HepG2 (cell line): ENCODE data around the gene ABHD3. TPM values are rescaled to one million over a fixed set of nuclear protein-coding genes. Genes with fewer than 3 reads are reported as not detected.

Experiments
- AGO1 ChIP-seq: fragments of 200-400 bp; formaldehyde crosslinking; IDR thresholded peaks from 2 replicates; pipeline ENCODE4 v1.6.1; 2017; ENCODE audit warnings: mild to moderate bottlenecking, low read depth, low read length, moderate library complexity; ENCODE audit not compliant: poor library complexity, severe bottlenecking
- ATAD3A ChIP-seq: sonication (generic); formaldehyde crosslinking; IDR thresholded peaks from 2 replicates; pipeline ENCODE4 v1.4.0; 2020; ENCODE audit warnings: missing genetic modification reagents
- BCL6 ChIP-seq: IDR thresholded peaks from 2 replicates; pipeline ENCODE4 v1.6.1; 2016; ENCODE audit warnings: missing genetic modification reagents, missing compliant biosample characterization
- EZH2 ChIP-seq: conservative IDR thresholded peaks from 2 replicates; pipeline ENCODE4 v1.6.1; 2012; ENCODE audit warnings: mild to moderate bottlenecking, low read depth, low read length, moderate library complexity
- HDAC1 ChIP-seq: sonication (generic); formaldehyde crosslinking; IDR thresholded peaks from 2 replicates; pipeline ENCODE4 v1.5.1; 2020; ENCODE audit warnings: mild to moderate bottlenecking, missing genetic modification reagents
- JDP2 ChIP-seq: sonication (generic); formaldehyde crosslinking; IDR thresholded peaks from 2 replicates; pipeline ENCODE4 v1.8.1; 2022; ENCODE audit warnings: missing genetic modification reagents, borderline replicate concordance
- MLLT10 ChIP-seq: sonication (generic); formaldehyde crosslinking; IDR thresholded peaks from 2 replicates; pipeline ENCODE4 v1.4.0; 2020; ENCODE audit warnings: missing genetic modification reagents
- MZF1 ChIP-seq: sonication (generic); formaldehyde crosslinking; IDR thresholded peaks from 2 replicates; pipeline ENCODE4 v1.8.1; 2023; ENCODE audit warnings: mild to moderate bottlenecking, missing genetic modification reagents, borderline replicate concordance
- NAIF1 ChIP-seq: sonication (generic); formaldehyde crosslinking; IDR thresholded peaks from 2 replicates; pipeline ENCODE4 v1.5.0; 2020; ENCODE audit warnings: mild to moderate bottlenecking, missing genetic modification reagents, borderline replicate concordance
- NR1H2 ChIP-seq: sonication (generic); formaldehyde crosslinking; IDR thresholded peaks from 2 replicates; pipeline ENCODE4 v1.8.1; 2022; ENCODE audit warnings: low read depth, missing genetic modification reagents, borderline replicate concordance
- NR2F6 ChIP-seq, 2 experiments: IDR thresholded peaks; 2 replicates each; pipeline ENCODE4 v1.6.1; 2016; ENCODE audit warnings: antibody characterized with exemption in 1 of 2, mild to moderate bottlenecking in 1 of 2
- SIN3B ChIP-seq: fragments of 150-350 bp; IDR thresholded peaks from 2 replicates; pipeline ENCODE4 v1.6.1; 2014; ENCODE audit warnings: low read length
- STAT5B ChIP-seq: sonication (generic); formaldehyde crosslinking; IDR thresholded peaks from 2 replicates; pipeline ENCODE4 v1.4.0; 2020; ENCODE audit warnings: missing genetic modification reagents
- ZKSCAN5 ChIP-seq: sonication (generic); formaldehyde crosslinking; IDR thresholded peaks from 2 replicates; pipeline ENCODE4 v1.5.1; 2020; ENCODE audit warnings: mild to moderate bottlenecking, missing genetic modification reagents
- ZNF235 ChIP-seq: sonication (generic); formaldehyde crosslinking; IDR thresholded peaks from 2 replicates; pipeline ENCODE4 v1.8.1; 2023; ENCODE audit warnings: mild to moderate bottlenecking, missing genetic modification reagents, borderline replicate concordance
- polyA plus RNA-seq, 8 experiments: library from polyadenylated mRNA; depleted of rRNA in 3 of 8; stranded (reverse) in 7 of 8; unstranded in 1 of 8; fragments of >200 nt; fragmentation: Illumina TruSeq in 4 of 8; extraction: Trizol in 4 of 8; gene quantifications; 2 replicates each; pipeline versions ENCODE4 v1.2.1 to v1.2.3, GENCODE V29; 2011 to 2016; ENCODE audit warnings: low read depth in 4 of 8, missing spikeins in 1 of 8, mixed read lengths in 1 of 8; ENCODE audit not compliant: insufficient read depth in 1 of 8
- total RNA-seq, 5 experiments: library from RNA; depleted of rRNA; stranded (reverse); fragments of >200 nt; fragmentation: Illumina TruSeq; extraction: Trizol; gene quantifications; 2 replicates each; pipeline ENCODE4 v1.2.3, GENCODE V29; 2016; ENCODE audit warnings: low read depth in 1 of 5
- TF ChIP-seq, protein P1 (sequence below): sonication (generic); formaldehyde crosslinking; IDR thresholded peaks from 2 replicates; pipeline ENCODE4 v1.5.1; 2020; ENCODE audit warnings: mild to moderate bottlenecking, moderate library complexity, missing genetic modification reagents
- TF ChIP-seq, protein P2 (sequence below): sonication (generic); formaldehyde crosslinking; IDR thresholded peaks from 2 replicates; pipeline ENCODE4 v1.8.1; 2023; ENCODE audit warnings: mild to moderate bottlenecking, inconsistent platforms, moderate library complexity, missing genetic modification reagents, borderline replicate concordance
- TF ChIP-seq, protein P3 (sequence below): sonication (generic); formaldehyde crosslinking; IDR thresholded peaks from 2 replicates; pipeline ENCODE4 v1.5.1; 2020; ENCODE audit warnings: missing genetic modification reagents, mild to moderate bottlenecking, borderline replicate concordance
- TF ChIP-seq, protein P4 (sequence below): sonication (generic); formaldehyde crosslinking; IDR thresholded peaks from 2 replicates; pipeline ENCODE4 v1.4.0; 2020; ENCODE audit warnings: mild to moderate bottlenecking, missing genetic modification reagents
- TF ChIP-seq, protein P5 (sequence below): fragments of 450-650 bp; IDR thresholded peaks from 2 replicates; pipeline ENCODE4 v1.6.1; 2017
- TF ChIP-seq, protein P6 (sequence below): sonication (generic); formaldehyde crosslinking; IDR thresholded peaks from 2 replicates; pipeline ENCODE4 v1.8.0; 2022; ENCODE audit warnings: missing genetic modification reagents, low read depth, mild to moderate bottlenecking, borderline replicate concordance

Gene ABHD3
- total and polyA plus RNA-seq, 2 of the 13 experiments (the other 11 are each of a cell fraction or from before 2014, with no cell fraction given) = 32.1 to 40.2 TPM

DNA sequence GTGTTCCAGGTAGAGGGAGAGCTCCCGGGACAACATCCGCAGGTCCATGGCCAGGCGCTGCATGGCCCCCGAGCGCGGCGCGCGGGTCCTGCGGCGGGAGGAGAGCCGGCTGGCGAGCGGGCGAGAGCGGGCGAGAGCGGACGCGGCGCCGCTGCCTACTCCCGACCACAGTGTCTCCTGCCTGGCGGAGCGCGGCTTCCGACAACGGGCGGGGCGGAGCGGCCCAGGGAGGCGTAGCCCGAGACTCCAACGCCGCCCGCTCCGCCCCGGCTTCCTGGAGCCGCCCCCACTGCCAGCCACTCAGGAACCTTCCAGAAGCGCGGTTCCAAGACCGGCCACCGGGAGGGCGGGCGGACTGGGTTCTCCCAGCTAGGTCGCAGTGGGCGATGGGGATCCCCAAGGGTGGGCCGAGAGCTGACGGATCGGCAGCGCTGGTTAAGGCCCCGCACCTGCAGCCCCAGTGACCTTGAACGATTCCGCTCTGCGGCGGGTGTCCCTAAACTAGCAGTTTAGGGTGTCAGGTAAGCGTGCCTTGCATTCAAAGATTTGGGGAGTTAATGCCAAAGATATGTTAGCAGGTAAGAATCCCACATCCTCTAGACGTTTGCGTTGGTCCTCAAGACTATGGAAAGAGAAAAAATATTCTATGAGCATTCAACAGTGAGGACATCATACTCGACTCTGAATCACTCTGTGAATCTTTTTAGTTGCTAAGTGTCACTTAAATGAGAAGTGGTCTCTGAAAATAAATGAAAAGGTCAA, at the start of gene ABHD3 (continued):
- TF ChIP-seq, protein P1, sequence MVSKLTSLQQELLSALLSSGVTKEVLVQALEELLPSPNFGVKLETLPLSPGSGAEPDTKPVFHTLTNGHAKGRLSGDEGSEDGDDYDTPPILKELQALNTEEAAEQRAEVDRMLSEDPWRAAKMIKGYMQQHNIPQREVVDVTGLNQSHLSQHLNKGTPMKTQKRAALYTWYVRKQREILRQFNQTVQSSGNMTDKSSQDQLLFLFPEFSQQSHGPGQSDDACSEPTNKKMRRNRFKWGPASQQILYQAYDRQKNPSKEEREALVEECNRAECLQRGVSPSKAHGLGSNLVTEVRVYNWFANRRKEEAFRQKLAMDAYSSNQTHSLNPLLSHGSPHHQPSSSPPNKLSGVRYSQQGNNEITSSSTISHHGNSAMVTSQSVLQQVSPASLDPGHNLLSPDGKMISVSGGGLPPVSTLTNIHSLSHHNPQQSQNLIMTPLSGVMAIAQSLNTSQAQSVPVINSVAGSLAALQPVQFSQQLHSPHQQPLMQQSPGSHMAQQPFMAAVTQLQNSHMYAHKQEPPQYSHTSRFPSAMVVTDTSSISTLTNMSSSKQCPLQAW (CRISPR knock-in tag) = peak; percentile 57; the same call in 1 of the 2 replicates
- TF ChIP-seq BCL6 (CRISPR knock-in tag) = peak; percentile 22; the same call in 1 of the 2 replicates
- TF ChIP-seq HDAC1 (CRISPR knock-in tag) = no peak; the same call in 1 of the 2 replicates
- no peak for TF ChIP-seq SIN3B
- TF ChIP-seq, protein P2, sequence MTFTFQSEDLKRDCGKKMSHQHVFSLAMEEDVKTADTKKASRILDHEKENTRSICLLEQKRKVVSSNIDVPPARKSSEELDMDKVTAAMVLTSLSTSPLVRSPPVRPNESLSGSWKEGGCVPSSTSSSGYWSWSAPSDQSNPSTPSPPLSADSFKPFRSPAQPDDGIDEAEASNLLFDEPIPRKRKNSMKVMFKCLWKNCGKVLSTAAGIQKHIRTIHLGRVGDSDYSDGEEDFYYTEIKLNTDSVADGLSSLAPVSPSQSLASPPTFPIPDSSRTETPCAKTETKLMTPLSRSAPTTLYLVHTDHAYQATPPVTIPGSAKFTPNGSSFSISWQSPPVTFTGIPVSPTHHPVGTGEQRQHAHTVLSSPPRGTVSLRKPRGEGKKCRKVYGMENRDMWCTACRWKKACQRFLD = no peak
- TF ChIP-seq AGO1 = no peak
- no peak for TF ChIP-seq NAIF1 (CRISPR knock-in tag)
- TF ChIP-seq, protein P3, sequence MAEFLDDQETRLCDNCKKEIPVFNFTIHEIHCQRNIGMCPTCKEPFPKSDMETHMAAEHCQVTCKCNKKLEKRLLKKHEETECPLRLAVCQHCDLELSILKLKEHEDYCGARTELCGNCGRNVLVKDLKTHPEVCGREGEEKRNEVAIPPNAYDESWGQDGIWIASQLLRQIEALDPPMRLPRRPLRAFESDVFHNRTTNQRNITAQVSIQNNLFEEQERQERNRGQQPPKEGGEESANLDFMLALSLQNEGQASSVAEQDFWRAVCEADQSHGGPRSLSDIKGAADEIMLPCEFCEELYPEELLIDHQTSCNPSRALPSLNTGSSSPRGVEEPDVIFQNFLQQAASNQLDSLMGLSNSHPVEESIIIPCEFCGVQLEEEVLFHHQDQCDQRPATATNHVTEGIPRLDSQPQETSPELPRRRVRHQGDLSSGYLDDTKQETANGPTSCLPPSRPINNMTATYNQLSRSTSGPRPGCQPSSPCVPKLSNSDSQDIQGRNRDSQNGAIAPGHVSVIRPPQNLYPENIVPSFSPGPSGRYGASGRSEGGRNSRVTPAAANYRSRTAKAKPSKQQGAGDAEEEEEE = no peak
- no peak for TF ChIP-seq NR1H2
- TF ChIP-seq ZKSCAN5 (CRISPR knock-in tag) = no peak
- TF ChIP-seq, protein P4, sequence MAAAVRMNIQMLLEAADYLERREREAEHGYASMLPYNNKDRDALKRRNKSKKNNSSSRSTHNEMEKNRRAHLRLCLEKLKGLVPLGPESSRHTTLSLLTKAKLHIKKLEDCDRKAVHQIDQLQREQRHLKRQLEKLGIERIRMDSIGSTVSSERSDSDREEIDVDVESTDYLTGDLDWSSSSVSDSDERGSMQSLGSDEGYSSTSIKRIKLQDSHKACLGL (CRISPR knock-in tag) = 0 out of 2 replicates have a peak, but pooled peaks have one; percentile 33
- no peak for TF ChIP-seq EZH2
- no peak for TF ChIP-seq ATAD3A
- TF ChIP-seq STAT5B (CRISPR knock-in tag) = no peak
- TF ChIP-seq MZF1 (CRISPR knock-in tag) = 0 out of 2 replicates have a peak, but pooled peaks have one; percentile 52
- no peak for TF ChIP-seq JDP2 (CRISPR knock-in tag)
- no peak for TF ChIP-seq ZNF235 (CRISPR knock-in tag)
- TF ChIP-seq, protein P5, sequence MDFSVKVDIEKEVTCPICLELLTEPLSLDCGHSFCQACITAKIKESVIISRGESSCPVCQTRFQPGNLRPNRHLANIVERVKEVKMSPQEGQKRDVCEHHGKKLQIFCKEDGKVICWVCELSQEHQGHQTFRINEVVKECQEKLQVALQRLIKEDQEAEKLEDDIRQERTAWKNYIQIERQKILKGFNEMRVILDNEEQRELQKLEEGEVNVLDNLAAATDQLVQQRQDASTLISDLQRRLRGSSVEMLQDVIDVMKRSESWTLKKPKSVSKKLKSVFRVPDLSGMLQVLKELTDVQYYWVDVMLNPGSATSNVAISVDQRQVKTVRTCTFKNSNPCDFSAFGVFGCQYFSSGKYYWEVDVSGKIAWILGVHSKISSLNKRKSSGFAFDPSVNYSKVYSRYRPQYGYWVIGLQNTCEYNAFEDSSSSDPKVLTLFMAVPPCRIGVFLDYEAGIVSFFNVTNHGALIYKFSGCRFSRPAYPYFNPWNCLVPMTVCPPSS = no peak
- TF ChIP-seq MLLT10 (CRISPR knock-in tag) = no peak
- TF ChIP-seq, protein P6, sequence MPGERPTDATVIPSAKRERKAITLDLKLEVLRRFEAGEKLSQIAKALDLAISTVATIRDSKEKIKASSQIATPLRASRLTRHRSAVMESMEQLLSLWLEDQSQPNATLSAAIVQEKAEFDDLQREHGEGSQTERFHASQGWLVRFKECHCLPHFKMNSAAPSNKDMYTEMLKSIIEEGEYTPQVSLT (CRISPR knock-in tag) = no peak; the same call in 1 of the 2 replicates
- no peak for TF ChIP-seq NR2F6 (IDR thresholded peaks at IDR 0.05)
- TF ChIP-seq NR2F6 (CRISPR knock-in tag; IDR thresholded peaks at IDR 0.05) = no peak
